HFF-Myc (cell line): ENCODE measurements around the gene PKP1.
A peak's percentile ranks its signal among the peaks of the same experiment; 100 is the strongest.

Source experiments
- DNase-seq: peaks from one replicate; pipeline ENCODE4 v3.0.0-alpha.2; 2011; ENCODE audit warnings: low read depth; ENCODE audit errors: extremely low read depth
- H3K4me3 ChIP-seq: replicated peaks from 2 replicates; pipeline ENCODE4 v1.5.1; 2011; ENCODE audit warnings: low read depth, mild to moderate bottlenecking, control low read depth, low read length
- TF ChIP-seq, protein P1 (sequence below): IDR thresholded peaks from 2 replicates; pipeline ENCODE4 v1.5.1; 2012; ENCODE audit warnings: mild to moderate bottlenecking, low read depth, low read length, control low read depth; ENCODE audit errors: missing control alignments

The PKP1 gene

DNA sequence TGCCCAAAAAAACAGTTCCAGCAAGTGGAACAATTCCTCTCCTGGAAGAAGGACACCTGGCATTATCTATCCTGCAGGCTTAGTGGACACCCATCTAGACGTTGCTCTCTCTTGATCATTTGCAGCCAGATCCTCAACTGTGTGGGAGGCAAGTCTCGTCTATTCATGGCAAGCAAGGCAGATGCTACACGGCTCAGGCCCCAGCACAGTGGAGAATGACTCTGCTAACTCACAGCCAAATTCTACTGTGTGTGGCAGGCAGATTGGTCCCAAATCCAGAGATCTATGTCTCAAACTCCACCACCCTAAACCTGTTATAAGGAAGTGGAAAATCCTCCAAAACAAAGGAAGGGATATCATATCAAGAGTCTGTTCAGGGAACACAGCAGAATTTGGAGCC is 87.2 kb downstream of the PKP1 start:
- no peak overlapping the region for H3K4me3 ChIP-seq
- TF ChIP-seq, protein P1, sequence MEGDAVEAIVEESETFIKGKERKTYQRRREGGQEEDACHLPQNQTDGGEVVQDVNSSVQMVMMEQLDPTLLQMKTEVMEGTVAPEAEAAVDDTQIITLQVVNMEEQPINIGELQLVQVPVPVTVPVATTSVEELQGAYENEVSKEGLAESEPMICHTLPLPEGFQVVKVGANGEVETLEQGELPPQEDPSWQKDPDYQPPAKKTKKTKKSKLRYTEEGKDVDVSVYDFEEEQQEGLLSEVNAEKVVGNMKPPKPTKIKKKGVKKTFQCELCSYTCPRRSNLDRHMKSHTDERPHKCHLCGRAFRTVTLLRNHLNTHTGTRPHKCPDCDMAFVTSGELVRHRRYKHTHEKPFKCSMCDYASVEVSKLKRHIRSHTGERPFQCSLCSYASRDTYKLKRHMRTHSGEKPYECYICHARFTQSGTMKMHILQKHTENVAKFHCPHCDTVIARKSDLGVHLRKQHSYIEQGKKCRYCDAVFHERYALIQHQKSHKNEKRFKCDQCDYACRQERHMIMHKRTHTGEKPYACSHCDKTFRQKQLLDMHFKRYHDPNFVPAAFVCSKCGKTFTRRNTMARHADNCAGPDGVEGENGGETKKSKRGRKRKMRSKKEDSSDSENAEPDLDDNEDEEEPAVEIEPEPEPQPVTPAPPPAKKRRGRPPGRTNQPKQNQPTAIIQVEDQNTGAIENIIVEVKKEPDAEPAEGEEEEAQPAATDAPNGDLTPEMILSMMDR, result no peak
- DNase-seq, result no peak

DNA sequence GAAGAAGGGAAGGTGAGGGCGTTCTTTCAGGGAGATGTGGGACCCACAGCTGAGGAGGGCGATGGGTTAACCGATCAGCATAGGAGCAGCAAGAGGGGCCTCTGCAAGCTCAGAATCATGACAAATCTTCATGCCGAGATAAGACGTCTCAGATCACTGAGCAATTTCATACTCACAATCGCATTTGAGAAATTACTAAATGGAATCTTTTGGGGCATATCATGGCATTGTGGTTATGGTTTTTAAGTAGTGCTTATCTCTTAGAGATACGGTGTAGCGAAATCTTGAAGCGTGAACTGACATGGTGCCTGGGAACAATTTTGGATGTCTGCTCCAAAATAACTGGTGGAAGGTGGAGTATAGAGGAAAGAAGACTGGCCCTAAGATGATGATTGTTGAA is 88.0 kb downstream of the PKP1 start:
- no peak overlapping the region for H3K4me3 ChIP-seq
- TF ChIP-seq, protein P1, result no peak
- DNase-seq, result no peak

DNA sequence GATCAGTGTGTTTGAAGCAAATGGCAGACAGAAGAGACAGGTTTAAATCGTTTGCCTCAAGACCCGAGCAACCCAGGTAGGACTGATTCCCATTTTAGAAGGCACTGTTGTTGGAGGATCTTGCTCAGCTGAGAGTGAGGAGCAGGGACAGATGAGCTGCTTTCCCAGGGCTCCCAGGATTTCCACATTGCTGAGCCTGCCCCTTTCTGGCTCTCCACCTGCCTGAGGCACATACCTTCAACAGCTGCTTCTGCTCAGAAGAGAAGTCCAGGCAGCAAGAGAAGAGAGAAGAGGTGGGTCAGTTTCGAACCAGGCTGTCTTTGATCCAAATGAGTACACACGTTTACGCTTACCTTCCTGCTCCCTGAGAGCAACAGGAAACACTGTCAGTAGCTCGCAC is 88.5 kb downstream of the PKP1 start:
- TF ChIP-seq, protein P1, result no peak
- no peak for DNase-seq
- no peak overlapping the region for H3K4me3 ChIP-seq

DNA sequence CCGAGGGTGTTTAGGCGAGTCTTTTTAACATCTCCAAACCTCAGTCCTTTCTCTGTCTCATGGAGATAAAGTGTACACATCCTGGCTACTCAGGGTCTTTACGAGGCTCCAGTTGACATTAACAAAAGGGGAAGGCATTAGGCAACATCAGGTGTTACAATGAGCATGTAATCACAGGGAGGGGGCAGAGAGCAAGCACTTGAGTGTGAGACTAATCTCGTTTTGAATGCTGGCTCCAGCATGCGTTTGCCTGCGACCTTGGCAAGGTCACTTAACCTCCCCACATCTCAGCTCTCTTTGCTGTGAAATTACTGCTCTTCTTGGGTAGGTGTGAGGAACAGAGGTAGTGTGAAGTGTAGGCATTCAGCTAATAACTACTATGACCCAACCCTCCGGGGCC is 91.1 kb downstream of the PKP1 start:
- no peak for DNase-seq
- TF ChIP-seq, protein P1, result no peak
- no peak overlapping the region for H3K4me3 ChIP-seq

DNA sequence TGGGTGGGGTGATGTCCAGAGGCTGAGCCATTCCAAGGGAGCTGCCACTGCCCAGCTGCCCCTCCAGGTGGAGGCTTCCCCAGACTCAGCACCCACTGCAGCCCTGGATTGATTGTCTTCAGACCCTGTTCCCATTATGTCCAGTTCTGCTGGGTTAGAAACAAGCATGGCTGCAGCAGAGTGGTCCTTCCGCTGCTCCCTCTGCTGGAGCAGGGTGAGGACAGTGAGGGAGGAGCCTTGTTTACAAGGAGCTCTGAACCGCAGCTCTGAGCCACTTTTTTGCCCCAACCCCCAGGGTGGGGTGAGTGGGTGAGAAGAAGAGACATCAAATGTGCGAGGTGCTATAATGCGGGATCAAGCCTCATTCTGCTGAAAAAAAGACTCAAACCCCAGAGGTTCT is 91.9 kb downstream of the PKP1 start:
- TF ChIP-seq, protein P1, result peak; percentile 31
- no peak for DNase-seq
- no peak overlapping the region for H3K4me3 ChIP-seq

DNA sequence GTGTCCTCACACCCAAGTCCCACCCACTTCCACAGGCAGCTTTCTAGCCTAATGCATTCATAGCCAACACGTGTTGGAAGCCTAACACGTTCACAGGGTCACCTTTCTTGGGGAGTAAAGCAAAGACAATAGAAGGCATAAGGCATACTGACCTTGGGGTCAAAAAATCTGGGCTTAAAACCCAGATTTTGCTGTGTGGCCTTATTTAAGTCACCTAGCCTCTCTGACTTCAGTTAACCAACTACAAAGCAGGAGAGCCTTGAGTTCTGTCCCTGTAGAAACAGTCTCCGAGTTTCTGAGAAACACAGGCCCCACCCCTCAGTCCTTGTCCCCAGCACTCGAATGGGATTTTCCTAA is 92.8 kb downstream of the PKP1 start:
- TF ChIP-seq, protein P1, result no peak
- H3K4me3 ChIP-seq, result no peak overlapping the region
- no peak for DNase-seq

DNA sequence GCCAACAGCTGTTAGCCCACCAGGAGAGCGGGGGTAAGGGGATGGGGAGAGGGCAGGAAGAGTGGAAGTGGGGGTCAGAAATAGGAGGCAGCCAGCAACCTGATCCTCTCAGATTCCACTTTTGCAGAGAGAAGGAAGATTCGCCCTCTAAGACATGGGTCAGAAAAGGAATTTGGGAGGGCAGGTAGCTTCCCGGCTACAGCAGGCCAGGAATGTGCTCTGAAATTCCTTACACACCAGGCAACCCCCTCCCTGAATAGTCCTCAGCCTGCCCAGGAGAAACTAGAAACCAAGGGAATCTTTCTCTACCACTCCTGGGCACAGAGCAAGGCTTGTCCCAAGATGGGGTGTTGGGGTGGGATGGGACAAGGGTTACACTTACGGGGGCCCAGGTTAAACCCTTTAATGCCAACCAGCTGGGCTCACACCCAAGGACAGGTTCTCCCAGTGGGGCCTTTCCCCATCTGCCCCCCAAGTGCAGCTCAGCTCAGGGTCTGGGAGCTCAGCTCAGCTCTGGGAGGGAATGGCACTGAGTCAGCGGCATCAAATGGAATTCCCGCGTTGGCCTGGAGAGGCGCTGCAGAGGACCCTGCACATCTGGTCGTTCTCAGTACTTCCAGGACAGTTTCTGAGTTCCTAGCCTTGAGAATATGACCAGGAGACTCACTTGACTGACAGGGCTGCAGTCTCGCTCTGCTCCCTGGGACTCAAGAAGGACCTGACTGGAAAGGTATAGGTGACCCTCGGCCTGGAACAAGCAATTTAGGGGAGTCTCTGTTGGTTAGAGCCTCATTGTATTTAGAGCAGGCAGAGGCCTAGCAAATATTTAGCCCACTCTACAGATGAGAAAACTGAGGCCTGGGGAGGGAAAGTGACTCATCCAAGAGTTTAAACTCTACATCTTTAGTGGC is 93.4 kb downstream of the PKP1 start:
- no peak overlapping the region for H3K4me3 ChIP-seq
- TF ChIP-seq, protein P1, result peak; percentile 67
- peak; percentile 30 for DNase-seq
